ENCODE data around the gene ANKRD49.
A peak's percentile ranks its signal among the peaks of the same experiment; 100 is the strongest.

The ANKRD49 gene

GRCh38 chr11:94493281-94494125 is at the start of gene ANKRD49, which contains the start of gene MRE11:
TSS of gene ANKRD49 (plus strand) at chr11:94493984. CDS start at chr11:94496694, 2,710 bp downstream.
TSS of gene MRE11 (minus strand) at chr11:94493844. CDS start at chr11:94492801, 1,043 bp downstream.
- DNase-seq (ENCODE audit: extremely low read depth in 1 of 2, low read depth in 1 of 2), result peak; percentile 92 to 94

GRCh38 chr11:94445641-94446040 is 48.1 kb upstream of the ANKRD49 start:
- no peak for DNase-seq (ENCODE audit: extremely low read depth in 1 of 2, low read depth in 1 of 2)

- no peak for DNase-seq (ENCODE audit: extremely low read depth in 1 of 2, low read depth in 1 of 2)
These were observed 46.6 kb upstream of the ANKRD49 start for GRCh38 chr11:94447149-94447548.

- DNase-seq (ENCODE audit: extremely low read depth in 1 of 2, low read depth in 1 of 2), result no peak
These were observed 44.8 kb upstream of the ANKRD49 start for GRCh38 chr11:94449029-94449428.

GRCh38 chr11:94449437-94449836 is 44.3 kb upstream of the ANKRD49 start:
- no peak for DNase-seq (ENCODE audit: extremely low read depth in 1 of 2, low read depth in 1 of 2)

- no peak for DNase-seq (ENCODE audit: extremely low read depth in 1 of 2, low read depth in 1 of 2)
These were observed 43.7 kb upstream of the ANKRD49 start for GRCh38 chr11:94450048-94450447.

GRCh38 chr11:94452988-94453387 is 40.8 kb upstream of the ANKRD49 start:
- no peak for DNase-seq (ENCODE audit: extremely low read depth in 1 of 2, low read depth in 1 of 2)

- DNase-seq (ENCODE audit: extremely low read depth in 1 of 2, low read depth in 1 of 2), result no peak
These were observed 39.5 kb upstream of the ANKRD49 start for GRCh38 chr11:94454301-94454700.

- DNase-seq (ENCODE audit: extremely low read depth in 1 of 2, low read depth in 1 of 2), result no peak
These were observed 37.9 kb upstream of the ANKRD49 start for GRCh38 chr11:94455861-94456260.

- no peak for DNase-seq (ENCODE audit: extremely low read depth in 1 of 2, low read depth in 1 of 2)
These were observed 36.4 kb upstream of the ANKRD49 start for GRCh38 chr11:94457118-94458029.

GRCh38 chr11:94459576-94459975 is 34.2 kb upstream of the ANKRD49 start:
- DNase-seq (ENCODE audit: extremely low read depth in 1 of 2, low read depth in 1 of 2), result no peak

- DNase-seq (ENCODE audit: extremely low read depth in 1 of 2, low read depth in 1 of 2), result no peak
These were observed 24.4 kb upstream of the ANKRD49 start for GRCh38 chr11:94469416-94469815.

- peak in 1 of 2 donors; percentile 4 for DNase-seq (ENCODE audit: extremely low read depth in 1 of 2, low read depth in 1 of 2)
These were observed 20.6 kb upstream of the ANKRD49 start for GRCh38 chr11:94472916-94473799.

- no peak for DNase-seq (ENCODE audit: extremely low read depth in 1 of 2, low read depth in 1 of 2)
These were observed 16.2 kb upstream of the ANKRD49 start for GRCh38 chr11:94477624-94478023.

GRCh38 chr11:94481342-94481741 is 12.4 kb upstream of the ANKRD49 start:
- DNase-seq (ENCODE audit: extremely low read depth in 1 of 2, low read depth in 1 of 2), result no peak

GRCh38 chr11:94486068-94486467 is 7.7 kb upstream of the ANKRD49 start:
- DNase-seq (ENCODE audit: extremely low read depth in 1 of 2, low read depth in 1 of 2), result no peak

- DNase-seq (ENCODE audit: extremely low read depth in 1 of 2, low read depth in 1 of 2), result no peak
These were observed 419 bp downstream of the ANKRD49 start for GRCh38 chr11:94494126-94494680.

GRCh38 chr11:94500181-94500580 is 6.4 kb downstream of the ANKRD49 start:
- DNase-seq (ENCODE audit: extremely low read depth in 1 of 2, low read depth in 1 of 2), result no peak

GRCh38 chr11:94501522-94501921 is 7.7 kb downstream of the ANKRD49 start:
- DNase-seq (ENCODE audit: extremely low read depth in 1 of 2, low read depth in 1 of 2), result no peak

- DNase-seq (ENCODE audit: extremely low read depth in 1 of 2, low read depth in 1 of 2), result no peak
These were observed 11.0 kb downstream of the ANKRD49 start for GRCh38 chr11:94504689-94505293.

All from stimulated activated CD8-positive, alpha-beta memory T cell treated with anti-CD3 and anti-CD28 coated beads, Interleukin-7, amount 100 ng/mL, for 48 hours (primary cell).